ENCODE data around the gene MED16.
"Not testable (repeated sequence)": the region's sequence is repeated elsewhere in the genome, so short reads cannot be mapped to it uniquely, and the experiment has no call there.

DNA sequence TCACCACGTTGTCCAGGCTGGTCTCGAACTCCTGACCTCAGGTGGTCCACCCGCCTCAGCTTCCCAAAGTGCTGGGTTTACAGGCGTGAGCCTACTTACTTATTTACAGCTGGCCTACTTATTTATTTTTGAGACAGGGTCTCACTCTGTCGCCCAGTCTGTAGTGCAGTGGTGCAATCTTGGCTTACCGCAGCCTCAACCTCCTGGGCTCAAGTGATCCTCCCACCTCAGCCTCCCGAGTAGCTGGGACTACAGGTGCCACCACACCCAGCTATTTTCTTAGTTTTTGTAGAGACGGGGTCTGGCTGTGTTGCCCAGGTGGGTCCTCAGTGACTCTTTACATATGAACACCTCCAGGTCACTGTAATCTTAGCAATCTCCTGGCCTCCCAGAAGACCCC lies 43.8 kb downstream of the MED16 start:
- TF ChIP-seq, protein P1, sequence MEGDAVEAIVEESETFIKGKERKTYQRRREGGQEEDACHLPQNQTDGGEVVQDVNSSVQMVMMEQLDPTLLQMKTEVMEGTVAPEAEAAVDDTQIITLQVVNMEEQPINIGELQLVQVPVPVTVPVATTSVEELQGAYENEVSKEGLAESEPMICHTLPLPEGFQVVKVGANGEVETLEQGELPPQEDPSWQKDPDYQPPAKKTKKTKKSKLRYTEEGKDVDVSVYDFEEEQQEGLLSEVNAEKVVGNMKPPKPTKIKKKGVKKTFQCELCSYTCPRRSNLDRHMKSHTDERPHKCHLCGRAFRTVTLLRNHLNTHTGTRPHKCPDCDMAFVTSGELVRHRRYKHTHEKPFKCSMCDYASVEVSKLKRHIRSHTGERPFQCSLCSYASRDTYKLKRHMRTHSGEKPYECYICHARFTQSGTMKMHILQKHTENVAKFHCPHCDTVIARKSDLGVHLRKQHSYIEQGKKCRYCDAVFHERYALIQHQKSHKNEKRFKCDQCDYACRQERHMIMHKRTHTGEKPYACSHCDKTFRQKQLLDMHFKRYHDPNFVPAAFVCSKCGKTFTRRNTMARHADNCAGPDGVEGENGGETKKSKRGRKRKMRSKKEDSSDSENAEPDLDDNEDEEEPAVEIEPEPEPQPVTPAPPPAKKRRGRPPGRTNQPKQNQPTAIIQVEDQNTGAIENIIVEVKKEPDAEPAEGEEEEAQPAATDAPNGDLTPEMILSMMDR (IDR thresholded peaks at IDR 0.05), result not testable (repeated sequence)
- TF ChIP-seq POLR2A, POLR2AphosphoS5 (IDR thresholded peaks at IDR 0.05): not testable (repeated sequence)

All from suprapubic skin (tissue), 4 donors.